Esophagus squamous epithelium (tissue), 4 donors: Measurements from ENCODE around the gene PRAME.

Experiments
- CTCF ChIP-seq, 6 experiments: fragments of 450-650 bp in 4 of 6; fragments of 200-600 bp in 2 of 6; sonication (generic) in 2 of 6; IDR thresholded peaks; one replicate each; pipeline ENCODE4 v1.5.1; 2016 to 2019; ENCODE audit warnings: antibody characterized with exemption in 6 of 6, mild to moderate bottlenecking in 4 of 6, moderate library complexity in 4 of 6
- POLR2A ChIP-seq, 4 donors: fragments of 450-650 bp; IDR thresholded peaks; one replicate each; pipeline ENCODE4 v1.6.1; 2017; ENCODE audit warnings: antibody characterized with exemption in 4 of 4, mild to moderate bottlenecking in 4 of 4, moderate library complexity in 3 of 4

GRCh38 chr22:22569218-22569617 lies 10.2 kb upstream of the PRAME start:
- TF ChIP-seq CTCF (IDR thresholded peaks at IDR 0.05) = no peak
- no peak for TF ChIP-seq POLR2A (IDR thresholded peaks at IDR 0.05)
